ENCODE data around the gene SNX5.

Gene SNX5

DNA sequence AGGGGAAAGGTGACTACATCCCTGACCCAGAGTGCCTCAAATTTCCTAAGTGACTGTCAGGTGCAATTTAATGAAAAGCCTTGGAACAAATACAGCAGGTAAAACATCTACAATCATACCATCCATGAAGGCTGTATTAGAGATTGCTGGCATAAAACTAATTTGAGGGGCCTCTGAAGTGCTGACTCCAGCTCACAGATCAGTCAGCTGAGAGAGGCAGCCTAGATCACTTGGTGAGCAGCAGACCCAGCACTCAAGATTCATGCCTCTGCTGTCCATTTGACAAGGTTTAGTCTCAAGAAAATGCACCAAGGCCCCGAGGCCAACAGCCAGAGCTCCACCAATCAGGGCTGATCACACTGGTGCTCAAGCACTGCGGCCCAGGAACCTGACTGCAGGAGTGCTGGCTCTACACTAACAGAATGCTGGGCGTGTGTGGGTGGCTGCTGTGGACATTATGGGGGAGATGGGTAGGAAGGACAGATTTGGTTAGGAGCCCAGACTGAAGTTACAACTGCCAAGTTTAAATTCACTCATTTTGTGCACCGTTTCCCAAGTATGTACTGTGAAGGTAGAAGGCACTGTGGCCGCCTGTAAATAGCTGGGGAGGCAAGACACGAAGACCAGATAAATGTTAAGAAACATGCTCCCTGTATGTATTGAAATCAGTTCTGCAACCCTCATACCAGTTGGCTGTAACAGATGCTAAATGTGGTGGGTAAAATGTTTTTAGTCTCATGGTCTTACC, 28.2 kb downstream of the SNX5 start:
- no peak for DNase-seq (ENCODE audit: low read depth)

GRCh38 chr20:17939622-17940223, 28.9 kb downstream of the SNX5 start:
- no peak for DNase-seq (ENCODE audit: low read depth)

DNA sequence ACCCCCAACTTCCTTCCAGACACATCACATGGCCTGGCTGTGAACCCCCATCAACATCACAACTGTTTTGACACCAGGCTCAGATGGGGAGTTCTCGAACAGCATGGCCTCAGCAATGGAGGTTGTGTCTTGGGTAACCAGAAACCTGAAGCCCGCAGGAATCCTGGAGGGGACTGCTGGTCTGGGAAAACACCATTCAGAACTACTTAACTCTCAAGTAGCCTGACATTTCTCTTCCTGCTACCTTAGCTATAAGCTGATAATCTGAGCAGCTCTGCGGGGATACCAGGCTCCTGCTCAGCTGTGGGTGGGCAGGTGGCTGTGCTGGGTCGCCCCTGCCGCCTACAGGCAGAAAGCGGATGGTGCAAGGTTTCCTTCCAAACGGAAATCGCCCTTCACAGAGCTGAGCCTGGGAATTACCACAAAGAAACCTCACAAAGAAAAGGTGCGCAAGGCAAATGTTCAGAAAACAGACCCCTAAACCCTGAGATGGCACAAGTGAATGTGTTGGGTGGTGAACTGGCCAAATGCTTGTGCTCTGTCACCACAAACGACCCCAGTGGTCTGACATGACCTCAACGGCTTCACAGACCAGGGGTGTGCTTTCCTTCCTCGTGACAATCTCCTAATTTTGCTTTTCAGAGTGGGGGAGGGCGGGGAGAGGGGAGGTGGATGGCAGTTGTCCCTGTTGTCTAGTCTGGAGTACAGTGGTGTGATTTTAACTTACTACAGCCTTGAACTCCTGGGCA, 29.5 kb downstream of the SNX5 start:
- peak; percentile 33 for DNase-seq (ENCODE audit: low read depth)

DNA sequence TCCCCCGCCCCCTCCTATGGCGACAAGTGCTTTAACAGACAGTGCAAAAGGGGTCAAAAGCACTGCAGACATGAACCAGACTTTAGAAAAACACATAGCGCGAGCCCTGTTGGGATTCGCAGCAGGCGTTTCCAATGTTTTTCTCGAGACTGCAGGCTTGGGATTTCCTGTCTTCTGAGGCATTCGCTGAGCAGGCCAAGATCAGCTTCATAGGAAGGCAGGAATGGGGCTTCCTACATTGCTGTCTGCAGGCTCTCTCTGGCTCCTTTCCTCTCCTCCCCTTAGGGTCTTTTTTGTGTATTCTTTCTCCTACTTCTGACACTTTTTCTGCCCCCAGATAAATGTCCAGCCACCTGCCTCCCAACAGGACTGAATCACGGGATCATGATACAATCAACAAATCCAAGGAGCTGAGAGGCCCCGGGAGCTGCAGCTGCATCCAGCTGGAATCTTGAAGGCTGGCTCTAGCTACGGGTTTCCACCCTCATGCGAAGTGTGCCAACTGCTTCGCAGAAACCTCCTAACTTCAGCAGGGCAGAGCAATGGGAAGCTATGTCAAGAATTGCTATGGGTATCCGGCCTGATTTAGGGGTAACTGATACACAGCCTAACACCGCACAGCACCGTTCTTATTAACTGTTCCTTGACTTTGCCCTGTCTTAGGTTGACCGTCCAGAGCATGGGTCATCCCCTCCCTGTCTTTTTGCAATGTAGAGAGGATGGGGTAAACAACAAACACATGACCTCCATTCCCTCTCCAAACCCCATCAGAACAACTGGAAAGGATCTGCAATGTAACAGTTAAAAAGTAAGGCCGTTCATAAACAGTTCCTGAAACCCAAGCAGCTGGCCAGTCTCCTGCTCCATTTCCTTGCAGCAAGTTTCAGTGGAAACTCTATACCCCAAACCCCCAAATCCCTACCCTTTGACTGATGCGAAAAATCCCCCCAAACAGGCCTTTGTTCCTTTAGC, 31.5 kb downstream of the SNX5 start:
- DNase-seq (ENCODE audit: low read depth) = no peak

DNA sequence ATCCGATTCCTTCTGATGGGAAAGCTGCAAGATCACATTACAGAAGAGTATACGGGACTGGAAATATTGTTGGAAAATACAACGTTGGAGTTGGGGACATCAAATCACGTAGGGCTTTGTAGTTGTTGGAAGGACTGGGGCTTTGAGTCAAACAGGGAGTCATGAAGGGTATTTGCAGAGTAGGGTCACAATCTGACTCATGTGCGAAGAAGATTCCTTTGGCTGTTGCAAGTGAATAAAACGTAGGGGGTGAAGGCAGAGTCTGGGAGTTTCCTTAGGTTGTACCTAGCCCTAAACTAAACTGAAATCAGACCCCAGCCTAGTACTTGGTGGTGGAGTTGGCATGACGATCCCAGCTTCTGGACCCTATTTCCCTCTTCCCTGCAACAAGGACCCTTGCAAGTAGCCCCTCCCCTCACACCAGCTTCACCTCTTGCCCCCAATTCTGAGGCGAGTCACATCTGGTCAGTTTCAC, 32.3 kb downstream of the SNX5 start:
- DNase-seq (ENCODE audit: low read depth) = no peak

DNA sequence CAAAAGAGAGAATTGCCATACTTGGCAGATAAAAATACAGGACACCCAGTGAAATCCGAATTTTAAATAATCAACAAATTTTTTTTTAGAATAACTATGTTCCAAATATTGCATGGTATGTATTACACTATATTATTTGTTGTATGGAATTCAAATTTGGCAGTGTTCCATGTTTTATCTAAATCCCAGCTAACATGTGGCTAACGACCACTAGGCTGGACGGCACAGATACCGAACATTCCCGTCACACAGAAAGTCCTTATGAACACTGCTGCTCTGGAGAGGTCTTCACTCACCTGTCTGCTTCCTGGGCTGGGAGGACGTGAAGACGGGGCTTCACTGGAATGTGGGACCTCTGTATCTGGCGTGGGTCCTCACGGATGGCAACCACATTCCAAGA, 32.8 kb downstream of the SNX5 start:
- no peak for DNase-seq (ENCODE audit: low read depth)

- DNase-seq (ENCODE audit: low read depth) = no peak
These were observed 33.4 kb downstream of the SNX5 start for GRCh38 chr20:17935186-17935585.

GRCh38 chr20:17934141-17934862, 34.3 kb downstream of the SNX5 start:
- DNase-seq (ENCODE audit: low read depth) = no peak

DNA sequence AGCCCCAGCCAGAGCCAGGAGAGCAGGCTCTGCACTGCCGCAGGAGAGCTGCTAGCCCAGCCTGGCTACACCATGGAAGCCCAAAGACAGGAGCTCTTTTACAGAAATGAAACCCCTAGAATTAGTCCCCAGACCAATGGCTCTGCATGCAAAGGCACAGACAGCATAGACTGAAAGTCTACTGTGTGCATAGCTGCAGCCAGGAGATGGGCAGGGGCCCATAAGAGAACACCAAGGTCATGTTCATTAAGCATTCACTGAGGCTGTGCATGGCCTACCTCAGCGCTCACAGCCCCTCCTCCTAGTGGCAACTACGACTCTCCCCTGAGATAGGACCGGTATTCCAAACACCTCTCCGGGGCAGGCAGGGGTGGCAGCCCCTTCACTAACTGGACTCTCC, 34.9 kb downstream of the SNX5 start:
- DNase-seq (ENCODE audit: low read depth) = no peak

GRCh38 chr20:17933121-17933520, 35.5 kb downstream of the SNX5 start:
- DNase-seq (ENCODE audit: low read depth) = no peak

GRCh38 chr20:17932396-17932795, 36.2 kb downstream of the SNX5 start:
- no peak for DNase-seq (ENCODE audit: low read depth)

DNA sequence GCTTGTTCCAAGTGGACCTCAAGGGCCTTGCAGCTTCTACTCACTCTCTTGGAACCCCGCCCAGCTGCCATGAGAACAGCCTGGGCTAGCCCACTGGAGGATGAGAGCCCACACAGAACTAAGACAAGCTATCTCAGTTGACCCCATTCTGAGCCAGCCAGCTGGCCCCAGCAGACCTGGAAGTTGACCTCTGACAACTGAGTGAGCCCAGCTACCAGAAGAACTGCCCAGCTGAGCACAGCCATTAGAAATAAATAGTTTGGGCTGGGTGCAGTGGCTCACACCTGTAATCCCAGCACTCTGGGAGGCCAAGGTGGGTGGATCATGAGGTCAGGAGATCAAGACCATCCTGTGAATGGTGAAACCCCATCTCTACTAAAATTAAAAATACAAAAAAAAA, 37.1 kb downstream of the SNX5 start:
- no peak for DNase-seq (ENCODE audit: low read depth)

GRCh38 chr20:17928633-17929311, 39.8 kb downstream of the SNX5 start:
- no peak for DNase-seq (ENCODE audit: low read depth)

GRCh38 chr20:17928211-17928611, 40.4 kb downstream of the SNX5 start:
- DNase-seq (ENCODE audit: low read depth) = no peak

DNA sequence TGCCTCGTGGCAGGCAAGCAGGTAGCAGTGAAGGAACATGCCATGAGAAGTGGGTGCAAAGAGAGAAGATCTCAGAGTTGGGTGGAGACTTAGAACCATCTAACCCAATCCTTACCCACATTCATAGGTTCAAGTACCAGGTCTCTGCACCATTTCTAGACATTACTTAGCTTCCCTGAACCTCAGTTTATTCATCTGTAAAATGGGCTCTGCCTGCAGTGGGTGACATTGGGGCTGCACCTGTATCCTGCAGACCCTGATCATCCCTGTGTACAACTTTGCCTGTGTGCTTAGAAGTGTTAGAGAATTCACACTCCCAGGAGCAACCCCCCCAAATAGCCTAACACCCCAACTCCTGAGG, 42.7 kb downstream of the SNX5 start:
- DNase-seq (ENCODE audit: low read depth) = no peak

GRCh38 chr20:17925141-17925939, 43.3 kb downstream of the SNX5 start:
- DNase-seq (ENCODE audit: low read depth) = no peak

GRCh38 chr20:17921774-17922173, 46.8 kb downstream of the SNX5 start:
- DNase-seq (ENCODE audit: low read depth) = no peak

- no peak for DNase-seq (ENCODE audit: low read depth)
These were observed 49.4 kb downstream of the SNX5 start for GRCh38 chr20:17919149-17919548.

GRCh38 chr20:17917832-17918618, 50.6 kb downstream of the SNX5 start:
- no peak for DNase-seq (ENCODE audit: low read depth)

Measured in stimulated activated CD8-positive, alpha-beta memory T cell treated with anti-CD3 and anti-CD28 coated beads, Interleukin-4, amount 100 ng/mL, for 24 hours (primary cell).